ENCODE measurements around the gene CKMT1A.
A peak's percentile ranks its signal among the peaks of the same experiment; 100 is the strongest.
"Not testable (repeated sequence)": the region's sequence is repeated elsewhere in the genome, so short reads cannot be mapped to it uniquely, and the experiment has no call there.

CKMT1A gene
- 0 reads per million in 2 experiments for total RNA-seq

- not testable (repeated sequence) for DNase-seq (ENCODE audit: low read depth)
Measured at GRCh38 chr15:43693148-43694022, at the start of gene CKMT1A. Gene CKMT1A, plus strand, starts transcription at chr15:43693859. Its CDS starts 192 bp downstream, at chr15:43694051.

- DNase-seq (ENCODE audit: low read depth), result no peak
Measured at GRCh38 chr15:43648649-43649429, 44.8 kb upstream of the CKMT1A start, which contains the start of gene CATSPER2. Gene CATSPER2, minus strand, starts transcription at chr15:43648844. Its CDS starts 783 bp downstream, at chr15:43648061.

- not testable (repeated sequence) for DNase-seq (ENCODE audit: low read depth)
Measured at GRCh38 chr15:43649430-43649926, 44.2 kb upstream of the CKMT1A start.

GRCh38 chr15:43659727-43660126 lies 33.9 kb upstream of the CKMT1A start:
- DNase-seq (ENCODE audit: low read depth), result not testable (repeated sequence)

- DNase-seq (ENCODE audit: low read depth), result not testable (repeated sequence)
Measured at GRCh38 chr15:43662293-43662692, 31.4 kb upstream of the CKMT1A start.

DNA sequence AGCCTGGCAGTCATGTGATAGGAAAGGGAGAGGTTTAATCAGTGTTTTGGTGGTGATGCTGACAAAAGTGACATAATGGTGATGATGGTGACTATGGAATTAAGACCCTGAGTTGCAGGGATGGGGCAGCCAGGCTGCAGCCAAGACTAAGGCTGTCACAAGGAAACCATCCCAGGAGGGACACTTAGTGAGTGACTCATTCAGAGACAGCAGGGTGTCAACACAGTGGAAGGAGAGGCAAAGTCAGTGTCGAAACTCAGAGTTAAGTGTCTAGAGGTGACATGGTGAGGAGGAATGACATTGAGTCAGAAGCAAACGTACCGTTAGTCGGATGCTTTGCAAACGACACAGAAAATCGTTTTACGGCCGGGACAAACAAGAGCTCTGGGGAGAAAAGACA lies 30.3 kb upstream of the CKMT1A start:
- DNase-seq (ENCODE audit: low read depth), result not testable (repeated sequence)

GRCh38 chr15:43666177-43666576 lies 27.5 kb upstream of the CKMT1A start:
- DNase-seq (ENCODE audit: low read depth), result not testable (repeated sequence)

DNA sequence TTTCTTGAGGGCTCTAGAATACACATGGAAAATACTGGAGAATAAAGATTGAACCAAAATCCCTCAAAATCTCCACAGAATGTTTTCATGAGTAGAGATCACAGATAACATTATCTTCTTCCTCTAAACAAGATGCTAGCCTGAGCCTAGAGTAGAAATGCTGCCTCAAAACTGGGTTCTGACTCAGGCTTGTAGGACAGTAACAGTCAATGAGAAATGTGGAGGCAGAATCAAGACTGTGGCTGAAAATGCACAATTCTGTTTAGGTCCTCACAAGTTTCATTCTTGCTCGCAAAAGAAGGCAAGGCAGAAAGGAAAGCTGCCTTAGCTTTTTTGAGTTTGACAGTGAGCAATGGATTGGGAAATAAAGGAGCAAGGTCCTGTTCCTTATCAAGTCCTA lies 19.5 kb upstream of the CKMT1A start:
- not testable (repeated sequence) for DNase-seq (ENCODE audit: low read depth)

- not testable (repeated sequence) for DNase-seq (ENCODE audit: low read depth)
Measured at GRCh38 chr15:43689604-43690301, 3.9 kb upstream of the CKMT1A start.

DNA sequence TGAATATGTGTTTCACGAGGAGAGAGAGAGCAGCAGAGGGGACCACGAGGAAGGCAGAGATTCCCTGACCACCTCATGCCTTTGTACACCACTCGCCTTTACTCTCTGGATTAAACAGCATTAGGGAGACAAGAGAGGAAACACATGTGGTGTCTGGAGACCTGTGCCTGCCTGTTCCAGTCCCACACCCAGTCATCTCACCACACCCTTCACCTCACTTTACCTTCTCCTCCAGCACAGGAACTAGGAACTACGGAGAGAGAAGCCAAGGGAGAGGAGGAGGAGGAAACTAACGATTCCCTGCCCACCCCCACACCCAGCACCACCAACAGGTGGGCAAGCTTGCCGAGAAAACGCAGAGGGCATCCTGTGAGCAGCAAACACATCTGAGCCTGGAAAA lies 980 bp upstream of the CKMT1A start:
- not testable (repeated sequence) for DNase-seq (ENCODE audit: low read depth)

DNA sequence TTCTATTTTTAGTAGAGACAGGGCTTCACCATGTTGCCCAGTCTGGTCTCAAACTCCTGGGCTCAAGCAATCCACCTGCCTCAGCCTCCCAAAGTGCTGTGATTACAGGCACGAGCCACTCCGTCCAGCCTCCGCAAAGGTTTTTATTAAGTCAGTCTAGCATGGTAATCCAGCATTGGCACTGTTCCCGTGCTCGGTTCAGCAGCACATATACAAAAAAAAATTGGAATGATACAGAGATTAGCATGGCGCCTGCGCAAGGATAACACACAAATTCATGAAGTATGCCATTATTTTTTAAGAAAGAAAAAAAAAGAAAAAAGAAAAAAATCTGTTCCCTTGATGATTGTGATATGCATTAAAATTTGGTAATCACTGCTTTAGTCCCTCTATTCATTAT lies 8.5 kb downstream of the CKMT1A start:
- no peak for DNase-seq (ENCODE audit: low read depth)

DNA sequence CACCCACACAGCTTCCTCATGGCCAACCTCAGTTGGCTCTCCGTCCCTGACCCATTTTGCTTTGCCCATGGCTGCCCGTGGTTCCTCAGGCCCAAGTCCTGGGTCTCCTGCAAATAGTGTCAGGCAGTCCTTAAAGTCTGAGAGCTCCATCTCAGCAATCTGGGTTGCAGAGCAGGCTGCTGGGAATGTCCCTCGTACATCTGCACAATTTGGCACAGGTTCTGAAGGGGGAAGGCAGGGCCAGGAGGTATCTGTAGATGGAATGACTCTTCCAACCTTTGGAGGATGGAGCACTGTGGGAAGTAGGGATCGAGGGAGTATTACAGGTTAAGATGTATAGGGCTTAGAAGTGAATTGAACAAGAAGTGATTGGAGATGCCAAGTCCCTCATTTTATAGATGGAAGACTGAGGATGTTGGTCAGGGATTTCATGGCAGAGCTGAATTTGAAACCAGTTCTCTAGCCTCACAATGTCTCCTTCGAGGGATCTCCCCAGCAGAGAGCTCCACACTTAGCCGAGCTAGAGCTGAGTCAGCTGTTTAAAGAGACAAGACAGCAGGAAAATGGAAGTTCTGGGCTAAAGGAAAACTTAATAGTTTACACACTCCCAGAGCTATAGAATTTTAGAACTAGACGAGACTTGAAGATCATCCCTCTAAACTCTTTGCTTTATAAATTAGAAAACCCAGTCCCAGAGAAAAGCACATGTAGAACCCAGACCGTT lies 9.2 kb downstream of the CKMT1A start:
- DNase-seq (ENCODE audit: low read depth), result no peak

DNA sequence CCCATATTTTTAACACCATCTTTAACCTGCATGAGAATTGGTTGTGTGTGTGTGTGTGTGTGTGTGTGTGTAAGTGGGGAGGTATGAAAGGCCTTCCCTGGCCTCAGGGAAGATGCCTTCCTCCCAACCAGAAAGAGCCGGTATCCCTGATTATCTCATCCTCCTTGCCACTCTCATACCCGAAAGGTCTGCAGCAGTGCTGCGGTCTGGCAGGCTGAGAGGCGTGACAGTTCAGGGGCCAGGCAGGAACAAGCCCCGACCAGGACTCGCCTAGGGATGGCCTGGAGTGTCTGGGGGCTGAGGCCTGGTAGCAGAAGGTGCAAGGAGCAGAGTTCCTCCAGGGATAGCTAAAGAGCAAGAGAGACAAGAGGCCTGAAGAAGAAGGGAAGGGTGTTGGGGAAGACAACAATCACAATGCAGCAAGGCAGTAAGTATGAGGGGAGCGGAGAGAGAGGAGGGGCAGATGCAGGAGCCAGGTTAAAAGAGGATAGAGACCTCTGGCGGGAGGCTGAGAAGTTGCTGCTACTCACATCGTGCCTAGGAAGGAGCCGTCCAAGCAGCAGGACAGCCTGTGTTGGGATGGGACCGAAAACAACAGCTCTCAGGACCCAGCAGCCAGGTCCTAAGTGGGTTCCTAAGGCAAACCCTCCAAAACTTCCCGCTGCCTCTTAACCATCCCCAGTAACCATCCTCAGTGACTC lies 16.9 kb downstream of the CKMT1A start:
- DNase-seq (ENCODE audit: low read depth), result not testable (repeated sequence)

GRCh38 chr15:43723151-43723550 lies 29.5 kb downstream of the CKMT1A start:
- no peak for DNase-seq (ENCODE audit: low read depth)

GRCh38 chr15:43726306-43726705 lies 32.6 kb downstream of the CKMT1A start:
- DNase-seq (ENCODE audit: low read depth), result not testable (repeated sequence)

DNA sequence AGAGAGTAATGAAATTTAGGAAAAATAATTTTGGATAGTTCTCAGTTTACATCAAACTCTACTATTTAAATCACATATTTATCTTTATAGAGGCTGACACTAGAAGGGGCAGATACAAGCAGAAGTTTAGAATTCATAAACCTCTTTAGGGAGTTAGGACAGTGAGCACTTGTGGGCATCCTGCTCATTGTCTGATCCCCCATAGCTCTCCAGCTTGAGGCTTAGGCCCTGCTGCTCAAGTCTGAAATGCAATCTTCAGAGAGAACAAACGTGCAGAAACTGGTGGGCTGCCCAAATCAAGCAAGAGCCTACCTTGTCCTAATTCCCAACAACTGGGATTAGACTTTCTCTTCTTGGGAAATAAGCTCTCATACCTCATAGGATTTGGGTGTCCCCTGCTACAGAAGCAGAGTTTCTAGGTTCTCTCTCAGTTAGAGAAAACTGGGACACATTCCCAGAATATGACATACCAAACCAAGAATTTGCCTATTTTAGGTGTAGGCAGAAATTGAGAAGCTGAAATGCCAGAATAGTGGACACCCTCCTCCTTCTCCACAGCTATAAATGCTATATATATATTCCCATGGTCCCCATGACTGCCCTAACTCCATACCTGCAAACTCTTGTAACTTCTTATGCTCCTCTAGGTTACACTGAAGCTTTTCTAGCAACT lies 34.5 kb downstream of the CKMT1A start:
- DNase-seq (ENCODE audit: low read depth), result not testable (repeated sequence)

GRCh38 chr15:43735416-43735815 lies 41.8 kb downstream of the CKMT1A start:
- no peak for DNase-seq (ENCODE audit: low read depth)

DNA sequence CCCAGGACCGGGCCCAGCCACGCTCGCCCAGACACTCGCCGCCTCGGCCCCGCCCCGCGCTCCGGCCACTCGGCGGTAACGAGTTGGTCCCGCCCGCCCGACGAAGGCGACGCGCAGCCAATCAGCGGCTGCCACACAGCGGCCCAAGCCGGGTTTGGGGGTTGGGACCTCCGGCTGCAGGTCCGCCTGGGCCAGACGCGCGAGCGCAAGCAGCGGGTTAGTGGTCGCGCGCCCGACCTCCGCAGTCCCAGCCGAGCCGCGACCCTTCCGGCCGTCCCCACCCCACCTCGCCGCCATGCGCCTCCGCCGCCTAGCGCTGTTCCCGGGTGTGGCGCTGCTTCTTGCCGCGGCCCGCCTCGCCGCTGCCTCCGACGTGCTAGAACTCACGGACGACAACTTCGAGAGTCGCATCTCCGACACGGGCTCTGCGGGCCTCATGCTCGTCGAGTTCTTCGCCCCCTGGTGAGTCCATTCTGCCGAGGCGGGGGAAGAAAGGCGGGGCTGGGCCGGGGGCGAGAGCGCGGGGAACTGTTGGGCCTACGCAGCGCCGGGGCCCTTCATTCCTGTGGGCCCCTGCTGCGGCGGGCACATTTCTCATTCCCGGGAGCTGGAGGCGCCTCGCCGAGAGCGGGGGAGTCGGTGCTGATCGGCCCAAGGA lies 52.7 kb downstream of the CKMT1A start, which contains the start of gene PDIA3:
Gene PDIA3, plus strand, starts transcription at position 194 of the 658 bp plus-strand sequence. Its CDS starts 102 bp downstream, at position 296.
- DNase-seq (ENCODE audit: low read depth), result peak; percentile 75

DNA sequence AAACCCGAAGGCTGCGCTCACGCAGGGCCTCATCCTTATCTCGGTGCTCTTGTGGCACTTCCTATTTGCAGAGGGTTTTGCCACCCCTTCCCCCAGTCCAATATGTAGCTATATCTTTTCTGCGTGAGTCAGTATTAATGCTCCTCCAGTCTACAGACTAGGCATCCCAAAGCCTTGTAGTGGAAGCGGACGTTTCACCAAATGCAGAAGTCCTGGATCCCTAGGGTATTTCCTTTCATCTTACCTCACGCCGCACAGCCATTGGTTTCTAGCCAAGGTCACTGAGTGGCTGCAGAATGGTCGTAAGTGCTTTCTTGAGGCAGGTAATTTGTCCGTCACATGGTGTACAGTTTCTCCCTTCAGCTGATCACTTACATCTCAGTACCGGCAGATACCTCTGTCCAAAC lies 53.2 kb downstream of the CKMT1A start:
- DNase-seq (ENCODE audit: low read depth), result not testable (repeated sequence)
